Esophagus squamous epithelium (tissue), 4 donors: Measurements from ENCODE around the gene MESD.
"Not testable (repeated sequence)": the region's sequence is repeated elsewhere in the genome, so short reads cannot be mapped to it uniquely, and the experiment has no call there.

Source experiments
- POLR2A ChIP-seq, 4 donors: fragments of 450-650 bp; IDR thresholded peaks; one replicate each; pipeline ENCODE4 v1.6.1; 2017; ENCODE audit warnings: antibody characterized with exemption in 4 of 4, mild to moderate bottlenecking in 4 of 4, moderate library complexity in 3 of 4
- TF ChIP-seq, protein P1 (sequence below), 6 experiments: fragments of 450-650 bp in 4 of 6; fragments of 200-600 bp in 2 of 6; sonication (generic) in 2 of 6; IDR thresholded peaks; one replicate each; pipeline ENCODE4 v1.5.1; 2016 to 2019; ENCODE audit warnings: antibody characterized with exemption in 6 of 6, mild to moderate bottlenecking in 4 of 6, moderate library complexity in 4 of 6

DNA sequence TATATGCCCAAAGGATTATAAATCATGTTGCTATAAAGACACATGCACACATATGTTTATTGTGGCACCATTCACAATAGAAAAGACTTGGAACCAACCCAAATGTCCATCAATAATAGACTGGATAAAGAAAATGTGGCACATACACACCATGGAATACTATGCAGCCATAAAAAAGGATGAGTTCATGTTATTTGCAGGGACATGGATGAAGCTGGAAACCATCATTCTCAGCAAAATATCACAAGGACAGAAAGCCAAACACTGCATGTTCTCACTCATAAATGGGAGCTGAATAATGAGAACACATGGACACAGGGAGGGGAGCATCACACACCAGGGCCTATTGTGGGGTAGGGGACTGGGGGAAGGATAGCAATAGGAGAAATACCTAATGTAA is 24.2 kb downstream of the MESD start:
- not testable (repeated sequence) for TF ChIP-seq POLR2A (IDR thresholded peaks at IDR 0.05)
- TF ChIP-seq, protein P1, sequence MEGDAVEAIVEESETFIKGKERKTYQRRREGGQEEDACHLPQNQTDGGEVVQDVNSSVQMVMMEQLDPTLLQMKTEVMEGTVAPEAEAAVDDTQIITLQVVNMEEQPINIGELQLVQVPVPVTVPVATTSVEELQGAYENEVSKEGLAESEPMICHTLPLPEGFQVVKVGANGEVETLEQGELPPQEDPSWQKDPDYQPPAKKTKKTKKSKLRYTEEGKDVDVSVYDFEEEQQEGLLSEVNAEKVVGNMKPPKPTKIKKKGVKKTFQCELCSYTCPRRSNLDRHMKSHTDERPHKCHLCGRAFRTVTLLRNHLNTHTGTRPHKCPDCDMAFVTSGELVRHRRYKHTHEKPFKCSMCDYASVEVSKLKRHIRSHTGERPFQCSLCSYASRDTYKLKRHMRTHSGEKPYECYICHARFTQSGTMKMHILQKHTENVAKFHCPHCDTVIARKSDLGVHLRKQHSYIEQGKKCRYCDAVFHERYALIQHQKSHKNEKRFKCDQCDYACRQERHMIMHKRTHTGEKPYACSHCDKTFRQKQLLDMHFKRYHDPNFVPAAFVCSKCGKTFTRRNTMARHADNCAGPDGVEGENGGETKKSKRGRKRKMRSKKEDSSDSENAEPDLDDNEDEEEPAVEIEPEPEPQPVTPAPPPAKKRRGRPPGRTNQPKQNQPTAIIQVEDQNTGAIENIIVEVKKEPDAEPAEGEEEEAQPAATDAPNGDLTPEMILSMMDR (IDR thresholded peaks at IDR 0.05): not testable (repeated sequence)
